ENCODE data around the gene ADAMTS13.

The ADAMTS13 gene

DNA sequence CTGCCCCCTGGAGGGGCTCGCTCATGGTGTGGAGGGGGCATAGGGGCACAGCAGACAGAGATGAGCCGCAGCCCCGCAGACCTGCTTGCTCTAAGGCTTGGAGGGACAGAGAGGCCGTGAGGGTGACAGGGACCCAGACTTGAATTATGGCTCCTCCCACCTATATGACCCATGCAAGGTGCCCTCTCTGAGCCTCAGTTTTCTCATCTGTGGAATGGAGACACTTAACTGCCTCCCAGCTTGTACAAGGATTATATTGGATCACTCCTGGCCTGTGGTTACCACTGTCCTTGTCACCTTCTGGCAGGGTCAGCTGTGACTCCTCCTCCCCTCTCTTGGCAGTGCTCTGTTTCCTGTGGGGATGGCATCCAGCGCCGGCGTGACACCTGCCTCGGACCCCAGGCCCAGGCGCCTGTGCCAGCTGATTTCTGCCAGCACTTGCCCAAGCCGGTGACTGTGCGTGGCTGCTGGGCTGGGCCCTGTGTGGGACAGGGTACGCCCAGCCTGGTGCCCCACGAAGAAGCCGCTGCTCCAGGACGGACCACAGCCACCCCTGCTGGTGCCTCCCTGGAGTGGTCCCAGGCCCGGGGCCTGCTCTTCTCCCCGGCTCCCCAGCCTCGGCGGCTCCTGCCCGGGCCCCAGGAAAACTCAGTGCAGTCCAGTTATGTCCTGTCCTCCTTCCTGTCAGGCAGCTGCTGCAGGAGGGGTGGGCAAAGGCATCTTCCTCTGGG is 32.9 kb downstream of the ADAMTS13 start:
- TF ChIP-seq, protein P1, sequence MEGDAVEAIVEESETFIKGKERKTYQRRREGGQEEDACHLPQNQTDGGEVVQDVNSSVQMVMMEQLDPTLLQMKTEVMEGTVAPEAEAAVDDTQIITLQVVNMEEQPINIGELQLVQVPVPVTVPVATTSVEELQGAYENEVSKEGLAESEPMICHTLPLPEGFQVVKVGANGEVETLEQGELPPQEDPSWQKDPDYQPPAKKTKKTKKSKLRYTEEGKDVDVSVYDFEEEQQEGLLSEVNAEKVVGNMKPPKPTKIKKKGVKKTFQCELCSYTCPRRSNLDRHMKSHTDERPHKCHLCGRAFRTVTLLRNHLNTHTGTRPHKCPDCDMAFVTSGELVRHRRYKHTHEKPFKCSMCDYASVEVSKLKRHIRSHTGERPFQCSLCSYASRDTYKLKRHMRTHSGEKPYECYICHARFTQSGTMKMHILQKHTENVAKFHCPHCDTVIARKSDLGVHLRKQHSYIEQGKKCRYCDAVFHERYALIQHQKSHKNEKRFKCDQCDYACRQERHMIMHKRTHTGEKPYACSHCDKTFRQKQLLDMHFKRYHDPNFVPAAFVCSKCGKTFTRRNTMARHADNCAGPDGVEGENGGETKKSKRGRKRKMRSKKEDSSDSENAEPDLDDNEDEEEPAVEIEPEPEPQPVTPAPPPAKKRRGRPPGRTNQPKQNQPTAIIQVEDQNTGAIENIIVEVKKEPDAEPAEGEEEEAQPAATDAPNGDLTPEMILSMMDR (IDR thresholded peaks at IDR 0.05) = no peak

DNA sequence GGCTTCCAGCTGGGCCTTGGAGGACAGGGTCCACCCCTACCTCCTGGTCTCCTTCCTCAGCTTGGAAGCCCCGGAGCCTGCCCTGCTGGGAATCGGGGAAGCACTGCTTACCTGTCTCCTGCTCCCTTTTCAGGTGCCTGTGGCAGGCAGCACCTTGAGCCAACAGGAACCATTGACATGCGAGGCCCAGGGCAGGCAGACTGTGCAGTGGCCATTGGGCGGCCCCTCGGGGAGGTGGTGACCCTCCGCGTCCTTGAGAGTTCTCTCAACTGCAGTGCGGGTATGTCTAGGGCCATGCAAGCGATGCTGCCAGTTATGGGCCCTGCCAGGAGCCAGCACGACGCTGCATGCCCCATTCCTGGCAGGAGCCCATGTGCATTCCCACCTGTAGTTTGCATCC is 33.8 kb downstream of the ADAMTS13 start:
- TF ChIP-seq, protein P1 (IDR thresholded peaks at IDR 0.05) = no peak

DNA sequence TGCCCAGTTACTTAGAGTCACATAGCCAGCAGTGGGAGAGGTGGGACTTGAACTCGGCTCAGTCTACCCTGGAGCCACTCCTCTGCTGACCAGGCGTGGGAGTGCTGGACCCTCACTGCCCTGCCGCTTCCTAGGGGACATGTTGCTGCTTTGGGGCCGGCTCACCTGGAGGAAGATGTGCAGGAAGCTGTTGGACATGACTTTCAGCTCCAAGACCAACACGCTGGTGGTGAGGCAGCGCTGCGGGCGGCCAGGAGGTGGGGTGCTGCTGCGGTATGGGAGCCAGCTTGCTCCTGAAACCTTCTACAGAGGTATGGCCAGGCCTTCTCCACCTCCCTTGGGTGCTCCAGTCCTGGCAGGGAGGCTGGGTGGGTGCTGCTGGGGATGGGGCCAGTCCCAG is 34.2 kb downstream of the ADAMTS13 start:
- TF ChIP-seq, protein P1 (IDR thresholded peaks at IDR 0.05) = no peak

DNA sequence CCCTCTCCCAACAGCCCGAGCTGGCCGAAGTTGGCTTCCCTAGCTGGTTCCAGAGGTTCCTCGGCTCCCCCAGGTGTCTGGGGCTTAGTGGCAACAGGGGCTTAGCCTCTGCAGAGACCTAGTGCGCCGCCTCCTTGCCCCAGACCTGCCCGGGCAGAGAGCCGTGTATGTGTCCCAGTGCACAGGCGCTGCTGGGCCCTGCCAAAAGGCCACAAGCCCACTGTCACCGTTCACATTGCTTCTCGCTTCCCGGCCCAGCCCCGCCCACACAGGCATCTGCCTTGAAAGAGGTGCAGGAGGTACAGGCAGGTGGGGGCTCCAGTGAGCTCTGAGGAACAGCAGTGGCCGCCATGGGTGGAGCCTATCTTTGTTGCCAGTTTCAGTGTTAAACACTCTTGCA is 35.1 kb downstream of the ADAMTS13 start:
- TF ChIP-seq, protein P1 (IDR thresholded peaks at IDR 0.05) = no peak

DNA sequence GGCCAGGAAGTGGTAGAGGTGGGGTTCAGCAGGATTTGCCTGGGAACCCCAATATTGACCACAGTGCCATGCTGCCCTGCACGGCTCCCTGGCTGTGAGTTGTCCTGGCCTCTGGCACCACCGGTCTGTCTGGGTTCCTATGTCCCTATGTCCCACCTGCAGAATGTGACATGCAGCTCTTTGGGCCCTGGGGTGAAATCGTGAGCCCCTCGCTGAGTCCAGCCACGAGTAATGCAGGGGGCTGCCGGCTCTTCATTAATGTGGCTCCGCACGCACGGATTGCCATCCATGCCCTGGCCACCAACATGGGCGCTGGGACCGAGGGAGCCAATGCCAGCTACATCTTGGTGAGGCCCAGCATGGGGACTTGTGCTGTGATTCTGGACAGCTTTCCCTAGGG is 35.6 kb downstream of the ADAMTS13 start:
- TF ChIP-seq, protein P1 (IDR thresholded peaks at IDR 0.05) = no peak

DNA sequence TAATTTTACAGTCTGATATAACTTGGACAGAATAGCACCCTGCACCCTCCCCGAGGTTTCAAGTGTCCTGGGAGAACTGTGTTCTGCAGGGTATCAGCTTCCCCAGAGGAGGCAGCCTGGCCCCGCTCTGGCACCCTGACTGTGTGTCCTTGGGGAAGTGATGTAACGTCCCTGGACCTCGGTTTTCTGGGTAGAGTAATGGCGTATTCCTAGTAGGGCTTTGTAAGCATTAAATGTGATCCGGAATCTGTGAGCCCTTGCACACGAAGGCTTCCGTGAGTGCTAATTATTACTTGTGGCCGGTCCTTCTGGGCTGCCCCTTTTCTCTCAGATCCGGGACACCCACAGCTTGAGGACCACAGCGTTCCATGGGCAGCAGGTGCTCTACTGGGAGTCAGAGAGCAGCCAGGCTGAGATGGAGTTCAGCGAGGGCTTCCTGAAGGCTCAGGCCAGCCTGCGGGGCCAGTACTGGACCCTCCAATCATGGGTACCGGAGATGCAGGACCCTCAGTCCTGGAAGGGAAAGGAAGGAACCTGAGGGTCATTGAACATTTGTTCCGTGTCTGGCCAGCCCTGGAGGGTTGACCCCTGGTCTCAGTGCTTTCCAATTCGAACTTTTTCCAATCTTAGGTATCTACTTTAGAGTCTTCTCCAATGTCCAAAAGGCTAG is 36.6 kb downstream of the ADAMTS13 start:
- TF ChIP-seq, protein P1 (IDR thresholded peaks at IDR 0.05) = no peak

DNA sequence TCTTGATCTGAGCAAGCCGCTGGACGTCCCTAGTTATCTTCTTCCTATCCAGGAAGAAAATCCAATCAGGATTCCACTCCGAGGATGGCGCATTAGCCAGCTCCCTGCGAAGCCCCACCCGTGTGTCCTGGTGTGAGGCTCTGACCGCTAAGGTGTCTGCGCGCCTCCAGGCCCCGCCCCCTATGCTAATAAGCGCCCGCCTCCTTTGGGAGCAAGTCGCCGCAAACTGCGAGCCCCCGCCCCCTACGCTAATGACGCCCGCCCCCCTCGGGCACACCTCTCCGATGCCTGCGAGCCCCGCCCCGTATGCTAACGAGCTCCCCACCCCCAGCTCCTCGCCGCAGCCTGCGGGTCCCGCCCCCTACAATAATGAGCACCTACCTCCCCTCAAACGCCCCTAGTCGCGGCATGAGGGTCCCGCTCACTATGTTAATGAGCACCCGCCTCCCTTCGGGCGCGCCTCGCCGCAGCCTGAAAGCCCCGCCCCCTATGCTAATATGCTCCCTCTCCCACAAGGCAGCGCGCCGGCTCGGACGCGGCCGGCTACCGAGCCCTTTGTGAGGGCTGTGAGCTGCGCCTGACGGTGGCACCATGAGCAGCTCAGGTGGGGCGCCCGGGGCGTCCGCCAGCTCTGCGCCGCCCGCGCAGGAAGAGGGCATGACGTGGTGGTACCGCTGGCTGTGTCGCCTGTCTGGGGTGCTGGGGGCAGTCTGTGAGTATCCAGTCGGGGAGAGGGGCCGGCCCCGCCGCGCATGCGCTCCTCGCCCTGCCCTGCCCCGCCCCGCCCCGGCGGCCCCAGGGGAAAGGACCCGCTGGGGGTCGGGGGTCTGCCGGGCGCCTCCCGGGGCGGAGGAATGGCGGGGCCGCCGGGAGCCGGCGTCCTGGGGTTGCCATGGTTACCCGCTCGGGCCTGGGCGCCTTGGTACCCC is 37.6 kb downstream of the ADAMTS13 start, which contains the start of gene CACFD1:
Gene CACFD1 (plus strand): TSS at position 503 of the 929 bp plus-strand sequence. CDS start 89 bp downstream, at position 592.
- TF ChIP-seq, protein P1 (IDR thresholded peaks at IDR 0.05) = no peak

All from LNCAP (cell line).